Measurements from ENCODE around the gene ATP5MG.

DNA sequence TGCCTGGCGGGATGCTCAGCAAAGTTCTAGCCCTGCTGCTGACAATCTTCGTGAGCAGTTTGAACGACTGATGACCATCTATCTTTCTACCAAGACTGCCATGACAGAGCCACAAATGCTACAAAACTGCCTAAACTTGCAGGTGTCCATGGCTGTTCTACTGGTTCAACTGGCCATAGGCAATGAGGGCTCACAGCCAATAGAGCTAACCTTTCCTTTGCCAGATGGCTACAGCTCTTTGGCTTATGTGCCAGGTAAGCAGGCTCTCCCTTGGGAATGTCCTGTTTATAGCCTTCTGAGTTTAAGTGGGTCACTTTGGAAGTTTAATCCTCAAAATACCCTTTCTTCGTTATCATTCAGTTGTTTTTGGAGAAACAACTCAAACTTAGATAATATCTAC is 21.9 kb upstream of the ATP5MG start:
- TF ChIP-seq GATA3 (IDR thresholded peaks at IDR 0.05; ENCODE audit: low read depth, low read length) (no peak), GATA2 (IDR thresholded peaks at IDR 0.05; ENCODE audit: low read depth, low read length) (no peak)

All from SH-SY5Y (cell line).